ENCODE data around the gene ZCCHC17.

Gene ZCCHC17

DNA sequence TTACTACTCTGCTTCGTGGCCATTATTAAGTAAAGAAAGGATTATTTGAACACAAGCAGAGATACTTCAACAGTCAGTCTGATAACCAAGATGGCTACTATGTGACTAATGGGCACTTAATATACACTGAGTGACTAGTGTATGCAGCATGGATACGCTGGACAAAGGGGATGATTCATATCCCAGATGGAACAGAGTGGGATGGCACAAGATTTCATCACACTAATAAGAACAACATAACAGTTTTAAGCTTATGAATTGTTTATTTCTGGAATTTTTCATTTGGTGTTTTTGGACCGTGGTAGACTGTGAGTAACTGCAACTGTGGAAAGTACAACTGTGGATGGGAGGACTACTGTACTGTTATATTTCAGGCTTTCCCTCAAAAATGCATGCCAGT is 9.4 kb downstream of the ZCCHC17 start:
- DNase-seq (ENCODE audit: low read depth in 2 of 2): no peak

DNA sequence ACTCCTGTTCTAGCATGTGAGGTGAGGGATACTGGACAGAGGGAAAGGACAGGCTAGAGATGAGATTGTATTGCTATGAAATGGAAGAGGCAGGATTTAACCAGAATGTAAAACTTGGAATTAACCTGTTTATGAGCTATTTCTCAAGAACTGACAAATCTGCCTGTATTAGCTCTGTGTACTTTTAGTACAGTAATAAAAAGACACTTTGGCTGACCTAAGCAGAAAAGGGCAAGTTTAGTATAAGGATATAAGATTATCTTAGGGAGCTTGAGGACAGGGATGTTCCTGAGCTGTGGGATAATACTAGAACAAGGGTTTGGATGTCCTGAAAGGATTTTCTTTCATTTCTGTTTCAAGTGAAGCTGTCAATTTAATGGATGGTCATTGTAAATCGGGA is 11.2 kb downstream of the ZCCHC17 start:
- no peak for DNase-seq (ENCODE audit: low read depth in 2 of 2)

DNA sequence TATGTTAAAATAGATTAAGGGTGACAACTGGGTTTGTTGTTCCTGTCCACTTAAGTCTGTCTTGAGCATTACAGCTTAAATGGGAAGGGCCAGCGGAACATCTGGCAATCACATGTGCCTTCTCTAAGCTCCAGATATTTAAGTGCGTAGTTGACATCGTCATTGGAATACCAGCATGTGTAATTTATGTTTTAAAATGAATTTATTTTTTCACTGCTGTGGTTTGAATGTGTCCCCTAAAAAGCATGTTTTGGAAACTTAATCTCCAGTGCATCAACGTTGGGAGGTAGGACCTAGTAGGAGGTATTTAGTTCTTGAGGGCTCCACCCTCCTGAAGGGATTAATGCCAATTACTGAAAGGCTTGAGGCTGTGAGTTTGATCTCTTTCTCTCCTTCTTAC is 13.4 kb downstream of the ZCCHC17 start:
- no peak for DNase-seq (ENCODE audit: low read depth in 2 of 2)

DNA sequence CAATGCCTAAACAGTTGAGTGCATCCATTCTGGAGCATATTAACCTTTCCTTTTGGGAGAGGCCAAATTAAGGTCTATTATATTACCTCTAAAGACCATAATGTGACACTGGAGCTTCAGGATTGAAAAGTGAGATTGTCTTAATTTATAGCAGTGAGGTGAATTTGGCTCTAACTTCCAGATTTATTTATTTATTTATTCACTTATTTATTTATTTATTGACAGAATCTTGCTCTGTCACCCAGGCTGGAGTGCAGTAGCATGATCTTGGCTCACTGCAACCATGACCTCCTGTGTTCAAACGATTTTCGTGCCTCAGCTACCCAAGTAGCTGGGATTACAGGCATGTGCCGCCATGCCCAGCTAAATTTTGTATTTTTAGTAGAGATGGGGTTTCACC is 19.1 kb downstream of the ZCCHC17 start:
- no peak for DNase-seq (ENCODE audit: low read depth in 2 of 2)

DNA sequence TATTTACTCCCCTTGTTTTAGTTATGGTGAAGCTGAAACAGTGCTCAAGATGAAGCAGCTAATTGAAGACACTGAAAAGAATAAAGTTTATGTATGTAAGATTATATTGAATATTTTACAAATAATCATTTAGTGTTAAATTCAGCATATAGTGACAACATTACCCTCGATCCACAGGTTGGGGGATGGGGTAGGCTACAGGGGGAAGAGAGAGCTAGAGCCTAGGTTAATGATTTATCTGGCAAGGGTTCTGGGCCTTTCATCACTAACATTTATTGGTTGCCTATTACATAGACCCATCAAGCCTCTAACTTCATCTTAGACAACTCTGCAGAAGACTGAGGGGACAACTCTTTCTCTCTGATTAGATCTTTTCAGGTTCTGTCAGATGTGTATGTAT is 21.3 kb downstream of the ZCCHC17 start:
- DNase-seq (ENCODE audit: low read depth in 2 of 2): no peak

DNA sequence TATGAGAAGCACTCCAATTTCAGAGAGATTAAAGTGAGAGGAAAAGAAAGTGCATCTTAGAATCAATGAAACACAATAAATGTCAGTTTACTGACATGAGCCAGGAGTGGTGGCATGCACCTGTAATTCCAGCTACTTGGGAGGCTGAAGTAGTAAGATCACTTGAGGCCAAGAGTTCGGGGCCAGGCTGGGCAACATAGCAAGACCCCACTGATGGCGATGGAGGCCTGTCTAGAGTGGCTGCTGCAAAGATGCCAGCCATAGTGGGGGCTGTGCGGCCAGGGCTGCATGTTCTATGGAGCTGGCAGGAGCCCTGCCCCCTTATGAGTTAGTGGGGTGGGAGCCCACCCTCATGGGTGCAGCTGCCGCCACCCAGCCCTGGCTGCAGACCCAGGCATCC is 27.3 kb downstream of the ZCCHC17 start:
- no peak for DNase-seq (ENCODE audit: low read depth in 2 of 2)

DNA sequence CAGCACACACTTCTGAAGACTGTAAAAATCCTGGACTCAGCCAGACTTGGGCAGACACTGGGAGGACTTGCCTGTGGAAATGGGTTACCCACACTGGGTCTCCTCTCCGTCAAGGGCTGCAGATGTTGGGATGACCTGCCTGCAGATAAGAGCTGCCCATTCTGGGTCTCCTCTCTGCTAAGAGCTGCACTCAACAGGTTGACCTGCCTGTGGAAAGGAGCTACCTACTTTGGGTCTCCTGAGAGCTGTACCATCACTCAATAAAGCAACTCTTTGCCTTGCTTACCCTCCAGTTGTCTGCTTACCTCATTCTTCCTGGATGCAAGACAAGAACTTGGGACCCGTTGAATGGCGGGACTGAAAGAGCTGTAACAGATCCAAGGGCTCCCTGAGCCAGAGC is 28.2 kb downstream of the ZCCHC17 start:
- no peak for DNase-seq (ENCODE audit: low read depth in 2 of 2)

DNA sequence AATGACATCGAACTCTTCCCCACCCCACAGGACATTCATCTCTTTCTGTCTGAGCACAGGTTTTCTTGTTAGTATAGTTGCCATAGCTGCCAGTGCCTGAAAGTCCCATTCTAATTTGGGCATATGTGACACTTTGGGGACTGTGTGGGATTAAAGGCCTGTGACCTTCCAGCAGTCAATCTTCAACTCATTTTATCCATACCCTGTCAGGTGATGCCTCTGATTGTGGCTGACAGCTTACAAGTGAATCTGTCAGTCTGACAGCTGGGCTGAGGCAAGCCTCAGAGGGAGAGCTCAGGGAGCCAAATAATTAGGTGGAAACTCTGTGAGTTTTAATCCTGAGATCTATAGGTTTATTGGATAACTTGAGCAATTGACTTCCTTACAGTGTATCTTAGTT is 29.6 kb downstream of the ZCCHC17 start:
- DNase-seq (ENCODE audit: low read depth in 2 of 2): no peak

DNA sequence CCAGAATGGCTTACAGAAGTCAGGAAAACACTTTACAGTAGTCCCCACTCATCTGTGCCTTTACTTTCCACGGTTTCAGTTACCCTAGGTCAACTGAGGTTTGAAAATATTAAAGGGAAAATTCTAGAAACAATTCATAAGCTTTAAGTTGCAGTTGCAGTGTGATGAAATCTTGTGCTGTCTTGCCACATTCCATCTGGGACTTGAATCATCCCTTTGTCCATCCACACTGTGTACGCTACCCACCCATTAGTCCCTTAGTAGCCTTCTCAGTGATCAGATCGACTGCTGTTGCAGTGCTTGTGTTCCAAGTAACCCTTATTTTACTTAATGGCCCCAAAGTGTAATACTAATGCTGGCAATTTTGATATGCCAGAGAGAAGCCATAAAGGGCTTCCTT is 30.5 kb downstream of the ZCCHC17 start:
- DNase-seq (ENCODE audit: low read depth in 2 of 2): no peak

DNA sequence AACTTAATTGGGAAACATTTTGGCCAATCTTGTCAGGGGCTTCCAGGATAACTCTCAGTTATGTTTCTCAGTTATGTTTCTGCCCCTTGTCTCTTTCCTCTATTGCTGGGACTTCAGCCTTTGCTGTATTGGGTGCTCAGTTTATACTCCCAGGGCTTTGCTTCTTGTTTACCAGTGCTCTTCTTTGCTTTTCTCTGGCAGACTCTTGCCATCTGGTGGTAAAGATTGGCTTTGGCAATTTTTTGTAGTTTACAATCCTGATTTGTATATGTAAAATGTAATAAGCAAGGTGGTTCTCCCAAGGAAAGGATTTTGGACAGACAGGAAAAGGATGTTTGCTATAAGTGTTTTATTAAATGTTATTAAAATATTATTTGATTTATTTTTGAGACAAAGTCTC is 38.2 kb downstream of the ZCCHC17 start:
- DNase-seq (ENCODE audit: low read depth in 2 of 2): no peak

DNA sequence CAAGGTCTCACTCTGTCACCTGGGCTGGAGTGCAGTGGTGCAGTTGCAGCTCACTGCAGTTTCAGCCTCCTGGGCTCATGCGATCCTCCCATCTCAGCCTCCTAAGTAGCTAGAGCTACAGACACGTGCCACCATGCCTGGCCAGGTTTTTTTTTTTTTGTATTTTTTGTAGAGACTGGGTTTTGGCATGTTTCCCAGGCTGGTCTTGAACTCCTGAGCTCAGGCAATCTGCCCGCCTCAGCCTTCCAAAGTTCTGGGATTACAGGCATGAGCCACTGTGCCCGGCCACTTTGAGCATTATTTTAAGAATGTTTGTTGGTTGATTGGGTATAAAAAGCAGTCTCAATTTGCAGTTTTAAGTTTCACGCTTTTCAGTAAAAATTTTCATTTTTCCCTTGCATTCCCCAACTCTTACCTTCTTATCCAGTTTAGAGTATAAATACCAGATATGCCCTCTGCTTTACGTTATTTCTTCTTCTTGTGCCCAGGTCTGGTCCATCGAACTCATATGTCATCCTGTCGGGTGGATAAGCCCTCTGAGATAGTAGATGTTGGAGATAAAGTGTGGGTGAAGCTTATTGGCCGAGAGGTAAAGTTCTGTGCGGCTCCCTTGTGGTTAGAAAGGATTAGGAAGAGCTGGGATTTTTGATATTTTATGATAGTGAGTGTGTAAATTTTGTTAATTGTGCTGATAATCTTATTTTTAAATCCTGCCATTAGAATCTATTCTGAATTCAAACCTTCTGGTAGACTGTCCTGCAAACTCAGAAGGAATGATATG is 40.0 kb downstream of the ZCCHC17 start:
- no peak for DNase-seq (ENCODE audit: low read depth in 2 of 2)

DNA sequence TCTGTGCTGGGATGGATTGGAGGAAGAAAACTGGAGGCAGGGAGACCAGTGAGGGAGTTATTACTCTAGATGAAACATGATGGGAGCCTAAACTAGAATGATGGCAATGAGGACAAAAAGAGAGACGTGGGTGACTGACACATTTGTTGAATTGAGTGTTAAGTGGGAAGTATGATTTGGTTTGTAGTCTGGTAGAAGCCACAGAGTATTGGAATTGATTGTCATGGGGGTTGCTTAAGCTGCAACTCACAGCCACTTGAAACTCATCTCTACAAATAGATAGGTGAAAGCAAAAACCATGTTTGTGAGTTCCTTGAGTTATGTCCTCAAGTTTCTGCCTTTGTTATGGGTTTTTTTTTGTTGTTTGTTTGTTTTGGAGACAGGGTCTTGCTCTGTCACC is 47.7 kb downstream of the ZCCHC17 start:
- no peak for DNase-seq (ENCODE audit: low read depth in 2 of 2)

DNA sequence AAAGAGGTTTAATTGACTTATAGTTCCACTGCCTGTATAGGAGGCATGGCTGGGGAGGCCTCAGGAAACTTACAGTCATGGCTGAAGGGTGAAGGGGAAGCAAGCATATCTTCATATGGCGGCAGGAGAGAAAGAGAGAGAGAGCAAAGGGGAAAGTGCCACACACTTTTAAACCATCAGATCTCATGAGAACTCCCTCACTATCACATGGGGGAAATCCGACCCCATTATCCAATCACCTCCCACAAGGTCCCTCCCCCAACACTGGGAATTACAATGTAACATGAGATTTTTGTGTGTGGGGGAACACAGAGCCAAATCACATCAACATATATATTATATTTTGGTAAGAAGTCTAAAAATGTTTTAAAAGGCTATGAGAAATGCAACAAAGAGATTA is 48.8 kb downstream of the ZCCHC17 start:
- DNase-seq (ENCODE audit: low read depth in 2 of 2): no peak

DNA sequence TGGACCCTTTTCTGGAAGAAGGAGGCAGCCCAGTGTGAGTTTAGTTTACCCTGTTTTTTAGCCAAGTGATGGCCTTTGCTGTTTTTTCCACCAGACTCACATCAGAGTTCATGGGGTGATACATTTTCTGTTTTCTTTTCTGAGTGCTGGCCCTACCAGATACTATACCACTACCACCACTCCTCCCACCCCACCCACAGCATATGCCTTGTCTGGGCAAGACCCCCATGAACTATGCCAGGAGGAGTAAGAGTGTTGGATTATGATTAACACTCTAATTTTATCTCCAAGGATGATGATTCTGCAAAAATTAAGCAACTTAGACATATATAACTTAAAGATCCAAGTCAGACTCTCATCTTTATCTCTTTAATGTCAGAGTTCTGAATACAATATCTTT is 50.0 kb downstream of the ZCCHC17 start:
- no peak for DNase-seq (ENCODE audit: low read depth in 2 of 2)

DNA sequence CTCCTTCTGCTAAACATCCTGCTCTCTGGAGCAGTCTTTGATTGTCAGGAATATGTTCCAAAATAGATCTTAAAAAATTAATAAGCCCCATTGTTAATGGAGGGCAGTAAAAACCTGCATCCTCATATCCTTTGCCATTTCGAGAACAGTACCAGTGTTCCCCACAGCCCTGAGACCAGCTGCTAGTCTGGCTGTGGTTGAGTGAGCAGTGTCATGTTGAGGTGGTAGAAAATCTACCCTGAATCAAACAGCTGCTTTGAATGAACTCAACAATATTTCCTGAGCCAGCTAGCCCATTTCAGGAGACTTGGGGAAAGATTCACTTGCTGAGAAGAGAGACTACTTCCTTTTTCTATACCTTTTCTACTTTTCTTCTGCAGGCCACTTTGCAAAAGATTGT is 51.6 kb downstream of the ZCCHC17 start:
- no peak for DNase-seq (ENCODE audit: low read depth in 2 of 2)

DNA sequence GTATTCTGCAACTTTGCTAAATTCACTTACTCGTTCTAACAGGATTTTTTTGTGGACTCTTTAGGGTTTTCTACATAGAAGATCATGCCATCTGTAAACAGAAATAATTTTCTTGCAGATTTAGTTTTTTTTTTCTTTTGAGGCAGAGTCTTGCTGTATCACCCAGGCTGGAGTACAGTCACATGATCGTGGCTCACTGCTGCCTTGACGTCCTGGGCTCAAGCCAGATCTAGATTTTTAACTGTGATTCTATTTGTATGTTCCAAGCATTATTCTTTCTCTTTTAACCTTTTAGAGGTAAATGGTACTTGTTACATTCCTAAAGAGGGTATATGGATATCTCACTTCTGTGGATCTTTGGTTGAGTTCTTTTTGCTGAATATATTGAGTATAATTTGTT is 57.5 kb downstream of the ZCCHC17 start:
- no peak for DNase-seq (ENCODE audit: low read depth in 2 of 2)

DNA sequence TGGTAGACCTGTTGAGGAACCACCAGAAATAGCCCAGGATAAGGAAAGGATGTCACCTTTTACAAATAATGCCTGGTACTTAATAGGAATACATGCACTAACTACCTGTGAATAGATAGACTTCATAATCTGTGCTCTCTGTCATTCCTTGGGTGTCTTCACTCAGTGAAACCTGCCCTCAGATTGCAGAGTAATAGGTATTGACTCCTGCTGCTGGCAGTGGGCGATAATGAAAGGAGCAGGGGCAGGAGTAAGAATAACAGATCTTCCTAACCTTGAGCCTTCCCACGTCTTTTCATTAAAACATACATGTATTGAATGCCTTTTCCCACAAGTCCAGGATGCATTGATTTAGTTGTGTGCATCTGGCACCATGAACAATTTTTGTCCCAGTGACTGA is 59.6 kb downstream of the ZCCHC17 start:
- DNase-seq (ENCODE audit: low read depth in 2 of 2): no peak

DNA sequence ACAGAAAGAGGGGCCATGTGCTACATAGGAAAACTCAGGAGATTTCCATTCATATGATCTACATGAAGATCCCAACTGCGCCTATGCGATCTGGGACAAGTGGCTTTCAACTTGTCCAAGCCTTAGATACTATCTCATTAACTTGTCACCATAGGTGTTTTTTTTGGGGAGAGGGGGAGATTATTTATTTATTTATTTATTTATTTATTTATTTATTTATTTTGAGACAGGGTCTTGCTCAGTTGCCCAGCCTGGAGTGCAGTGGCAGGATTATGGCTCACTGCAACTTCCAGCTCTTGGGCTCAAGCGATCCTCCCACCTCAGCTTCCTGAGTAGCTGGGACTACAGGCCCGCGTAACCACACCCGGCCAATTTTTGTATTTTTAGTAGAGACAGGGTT is 64.8 kb downstream of the ZCCHC17 start:
- DNase-seq (ENCODE audit: low read depth in 2 of 2): no peak

DNA sequence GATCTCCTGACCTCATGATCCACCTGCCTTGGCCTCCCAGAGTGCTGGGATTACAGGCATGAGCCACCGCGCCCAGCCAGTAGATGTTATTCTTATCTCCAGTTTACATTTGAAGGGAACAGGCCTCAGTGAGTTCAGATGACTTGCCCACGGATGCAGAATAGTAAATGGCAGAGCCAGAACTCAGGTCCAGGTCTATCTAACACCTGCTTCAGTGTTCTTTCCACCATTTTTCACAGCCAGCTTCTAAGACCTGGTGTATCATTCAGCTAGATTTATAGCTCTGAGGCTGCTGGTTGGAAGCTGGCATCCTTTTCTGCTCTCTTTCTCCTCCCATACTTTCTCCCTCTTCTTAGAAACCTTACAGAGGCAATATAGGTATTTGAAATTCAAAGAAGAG is 65.2 kb downstream of the ZCCHC17 start:
- no peak for DNase-seq (ENCODE audit: low read depth in 2 of 2)

DNA sequence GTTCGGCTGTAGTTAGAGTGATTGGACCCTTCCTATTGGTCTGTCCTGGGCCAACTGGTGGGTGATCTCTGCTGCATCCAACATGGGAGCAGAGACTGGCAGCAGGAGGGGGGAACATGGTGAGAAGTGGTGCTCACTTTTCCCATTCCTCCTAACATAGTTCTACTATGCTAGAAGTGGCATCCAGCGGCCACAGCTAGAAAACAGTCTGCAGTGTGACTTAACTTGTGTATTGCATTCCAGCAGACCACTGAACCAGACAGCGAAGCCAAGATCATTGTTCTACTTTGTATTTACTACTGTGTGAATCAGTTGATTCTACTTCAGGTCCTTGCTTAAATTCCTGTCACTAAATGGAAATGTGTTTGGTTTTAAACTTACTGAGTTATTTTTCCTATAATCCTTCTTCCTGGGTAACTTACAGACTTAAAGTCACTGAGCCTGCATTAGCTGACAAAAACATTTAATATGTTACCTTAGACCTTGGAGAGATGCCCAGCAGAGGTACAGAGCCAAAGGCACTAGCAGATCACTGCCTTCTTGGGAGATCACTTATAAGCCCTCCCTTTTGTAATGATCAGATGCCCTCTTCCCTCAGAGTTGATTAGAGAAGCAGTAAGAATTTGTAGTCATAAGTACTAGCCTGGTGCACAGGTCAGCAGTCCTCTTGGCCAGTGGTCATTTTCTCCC is 67.9 kb downstream of the ZCCHC17 start:
- DNase-seq (ENCODE audit: low read depth in 2 of 2): no peak

DNA sequence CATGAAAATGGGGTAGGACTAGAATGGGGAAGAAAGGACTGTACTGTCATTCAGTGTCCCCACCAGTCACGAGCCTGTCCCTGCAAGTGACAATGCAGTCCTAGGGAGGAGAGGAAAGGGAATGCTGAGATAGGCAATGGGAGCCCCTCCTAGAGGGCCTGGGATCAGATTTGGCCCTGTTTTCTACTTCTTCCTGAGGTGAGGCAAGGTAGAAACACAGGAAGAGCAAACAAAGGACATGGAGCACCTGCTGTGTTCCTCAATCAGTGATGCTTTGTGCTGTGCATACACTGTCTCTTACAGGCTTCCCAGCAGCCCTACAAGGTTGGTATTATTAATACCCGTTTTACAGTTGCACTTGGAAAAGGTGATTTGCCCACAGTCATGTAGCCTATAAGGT is 70.0 kb downstream of the ZCCHC17 start:
- DNase-seq (ENCODE audit: low read depth in 2 of 2): no peak

DNA sequence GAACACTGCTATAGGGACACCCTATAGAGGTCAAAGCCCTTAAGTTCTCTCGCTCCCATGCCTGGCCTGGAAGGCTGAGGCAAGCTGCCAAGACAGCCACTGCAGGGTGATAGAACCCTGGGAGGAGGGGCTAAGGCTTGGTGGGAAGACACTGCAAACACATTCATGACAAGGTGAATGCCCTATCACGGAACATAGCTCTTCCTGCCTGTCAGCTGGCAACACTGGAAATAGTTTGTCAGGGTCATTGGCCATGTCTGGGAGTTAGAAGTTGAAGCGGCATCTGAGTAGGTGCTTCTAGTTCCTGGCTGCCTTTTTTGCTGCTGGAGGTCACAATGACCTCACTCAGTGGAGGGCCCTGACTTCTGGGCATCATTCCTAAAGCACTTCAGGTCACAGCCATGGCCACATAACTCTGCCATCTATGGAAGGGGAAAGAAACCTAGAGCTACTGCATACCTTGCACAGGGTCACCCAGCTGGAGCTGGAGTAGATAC is 71.8 kb downstream of the ZCCHC17 start:
- DNase-seq (ENCODE audit: low read depth in 2 of 2): no peak

DNA sequence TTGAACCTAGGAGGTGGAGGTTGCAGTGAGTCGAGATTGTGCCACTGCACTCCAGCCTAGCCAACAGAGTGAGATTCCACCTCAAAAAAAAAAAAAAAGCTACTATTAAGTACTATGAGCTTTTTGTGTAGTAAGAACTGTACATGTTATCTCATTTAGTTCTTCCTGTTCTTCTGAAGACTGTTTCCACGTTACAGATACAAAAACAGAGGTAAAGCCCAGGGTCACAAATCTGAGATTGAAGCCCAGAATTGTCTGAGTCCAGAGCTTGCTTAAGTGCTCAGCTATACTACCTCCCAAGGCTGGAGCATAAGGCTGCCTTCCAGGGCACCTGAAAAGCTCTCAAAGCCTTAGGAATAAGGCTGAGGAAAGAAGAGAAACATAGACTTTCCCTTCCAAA is 73.2 kb downstream of the ZCCHC17 start:
- no peak for DNase-seq (ENCODE audit: low read depth in 2 of 2)

DNA sequence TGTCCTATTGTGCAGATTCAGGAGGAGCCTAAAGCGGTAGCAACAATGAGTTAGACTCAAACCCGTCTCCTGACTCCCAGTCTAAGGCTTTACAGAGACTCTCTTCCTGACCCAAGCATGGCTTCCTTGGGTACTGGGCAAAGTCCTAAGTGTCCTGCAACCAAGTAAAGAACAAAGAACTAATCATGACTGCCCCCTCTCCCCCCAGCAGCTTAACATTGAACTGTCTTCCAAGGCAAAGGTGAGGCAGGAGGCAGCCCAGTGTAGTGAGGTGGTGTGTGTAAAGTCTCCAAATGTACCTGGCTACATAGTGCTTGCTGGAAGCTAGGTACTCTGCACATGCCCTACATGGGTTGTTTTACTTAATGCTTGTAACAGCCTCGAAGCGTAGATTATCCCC is 73.7 kb downstream of the ZCCHC17 start:
- no peak for DNase-seq (ENCODE audit: low read depth in 2 of 2)

Measured in stimulated activated CD8-positive, alpha-beta memory T cell treated with anti-CD3 and anti-CD28 coated beads, Interleukin-15, amount 100 ng/mL, for 48 hours (primary cell).